Epidermal melanocyte (primary cell): Measurements from ENCODE around the gene CTNNBL1.
"Not testable (repeated sequence)": the region's sequence is repeated elsewhere in the genome, so short reads cannot be mapped to it uniquely, and the experiment has no call there.

Experiments
- DNase-seq: peaks from one replicate; pipeline ENCODE4 v3.0.0; 2011; ENCODE audit warnings: low spot score; ENCODE audit not compliant: insufficient read length

The CTNNBL1 gene

DNA sequence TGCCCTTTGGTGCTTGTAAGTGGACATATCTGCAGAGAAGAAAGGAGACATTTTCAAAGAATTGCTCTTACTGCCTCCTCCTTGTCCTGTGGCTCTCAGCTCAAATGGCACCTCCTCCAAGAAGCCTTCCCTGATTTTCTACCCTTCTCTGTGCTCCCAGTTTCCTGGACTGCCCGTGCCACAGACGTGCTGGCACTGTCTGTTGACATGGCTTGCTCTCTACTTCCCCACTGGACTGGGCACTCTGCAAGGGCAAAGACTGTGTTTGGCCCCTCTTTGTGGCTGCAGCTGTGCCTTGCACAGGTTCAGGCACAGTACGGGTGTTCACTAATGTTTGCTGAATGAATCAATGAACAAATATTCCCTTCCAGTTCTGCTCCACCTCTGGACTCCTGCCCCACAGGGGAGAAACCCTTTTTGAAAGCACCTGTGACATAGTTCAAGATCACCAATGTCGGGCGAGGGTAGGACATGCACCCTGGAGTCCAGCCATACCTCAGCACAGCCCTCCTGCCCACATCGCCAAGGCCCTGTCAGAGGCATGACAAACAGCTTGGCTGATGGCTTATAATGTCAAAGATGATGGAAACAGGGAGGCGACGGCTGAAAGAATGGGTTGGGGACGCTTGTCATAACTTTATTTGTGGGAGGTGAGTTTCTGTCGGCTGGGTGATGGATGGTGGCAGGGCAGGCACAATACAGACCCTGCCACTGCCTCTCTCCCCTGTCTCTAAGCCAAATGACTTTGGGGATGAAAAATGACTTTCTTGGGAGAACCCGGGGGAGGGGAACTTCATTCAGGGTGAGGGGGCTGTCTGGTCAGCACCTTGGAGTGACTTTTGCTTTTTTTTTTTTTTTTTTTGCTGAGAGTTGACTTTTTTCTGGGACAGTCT, 15.6 kb upstream of the CTNNBL1 start:
- DNase-seq = no peak

DNA sequence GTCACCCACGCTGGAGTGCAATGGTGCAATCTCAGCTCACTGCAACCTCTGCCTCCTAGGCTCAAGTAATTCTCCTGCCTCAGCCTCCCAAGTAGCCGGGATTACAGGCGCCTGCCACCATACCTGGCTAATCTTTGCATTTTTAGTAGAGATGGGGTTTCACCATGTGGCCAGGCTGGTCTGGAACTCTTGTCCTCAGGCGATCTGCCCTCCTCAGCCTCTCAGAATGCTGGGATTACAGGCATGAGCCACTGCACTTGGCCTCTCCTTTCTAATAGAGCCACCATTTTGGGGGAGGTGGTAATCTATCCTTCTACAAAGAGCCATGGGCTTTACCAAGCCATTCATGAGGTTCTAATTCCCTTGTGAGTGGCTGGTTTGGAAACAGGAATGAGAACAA, 14.1 kb upstream of the CTNNBL1 start:
- not testable (repeated sequence) for DNase-seq

DNA sequence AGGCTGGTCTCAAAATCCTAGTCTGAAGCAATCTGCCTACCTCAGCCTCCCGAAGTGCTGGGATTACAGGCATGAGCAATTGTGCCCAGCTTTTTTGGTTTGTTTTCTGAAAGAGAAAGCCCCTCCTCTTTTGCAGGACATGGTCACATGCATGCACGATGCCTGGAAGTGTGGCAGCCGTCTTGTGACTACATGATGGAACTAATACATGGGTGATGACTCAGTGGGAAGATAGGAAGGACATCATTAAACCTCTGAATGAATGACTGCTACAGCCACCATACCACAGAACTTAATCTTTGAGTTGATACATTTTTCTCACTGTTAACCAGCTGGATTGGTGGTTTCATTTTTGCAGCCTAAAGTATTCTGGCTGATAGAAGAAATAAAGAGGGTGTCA, 13.4 kb upstream of the CTNNBL1 start:
- peak; percentile 16 for DNase-seq

DNA sequence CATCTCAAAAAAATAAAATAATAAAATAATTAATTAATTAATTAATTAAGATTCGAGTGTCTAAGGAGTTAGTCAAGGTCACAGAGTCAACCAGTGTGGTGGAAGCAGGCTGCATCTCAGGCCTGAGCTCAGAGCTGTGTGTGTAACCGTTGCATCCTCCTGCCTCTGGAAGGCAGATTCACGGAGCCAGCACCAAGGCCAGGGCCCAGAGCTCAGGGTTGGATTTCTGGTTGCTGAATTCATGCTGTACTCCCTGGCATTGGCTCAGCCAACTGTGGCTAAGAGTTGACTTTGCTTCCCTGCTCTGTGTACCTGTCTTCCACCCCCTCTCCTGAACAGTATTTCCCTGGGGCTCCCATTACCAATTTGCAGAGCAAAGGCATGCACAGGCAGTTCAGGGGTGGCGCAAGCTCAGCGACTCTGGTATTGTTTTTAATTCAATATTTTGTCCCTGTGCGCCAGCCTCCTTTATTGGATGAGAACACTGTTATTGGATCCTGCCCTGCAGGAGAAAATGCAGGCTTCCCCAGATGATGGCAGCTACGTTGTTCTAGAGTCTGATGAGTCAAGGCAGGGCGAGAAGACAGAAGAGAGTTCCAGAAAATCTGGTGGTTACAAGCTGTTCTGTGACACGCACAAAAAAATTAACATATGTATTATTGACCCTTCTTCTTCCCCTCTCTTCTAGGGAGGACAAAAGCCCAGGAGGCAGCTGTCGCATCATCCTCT, 12.3 kb upstream of the CTNNBL1 start:
- no peak for DNase-seq

DNA sequence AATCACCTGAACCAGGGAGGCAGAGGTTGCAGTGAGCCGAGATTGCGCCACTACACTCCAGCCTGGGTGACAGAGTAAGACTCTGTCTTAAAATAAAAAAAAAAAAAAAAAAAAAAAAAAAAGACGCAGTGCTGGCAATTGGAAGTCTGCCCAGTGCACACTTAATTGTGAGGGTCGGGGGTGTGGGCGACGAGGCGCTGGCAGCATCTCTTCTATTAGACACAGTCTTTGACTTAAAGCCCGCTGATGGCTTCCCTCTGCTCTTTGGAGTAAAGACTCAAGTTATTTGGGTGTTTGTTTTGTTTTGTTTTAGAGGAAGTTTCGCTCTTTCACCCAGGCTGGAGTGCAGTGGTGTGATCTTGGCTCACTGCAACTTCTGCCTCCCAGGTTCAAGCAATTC, 10.7 kb upstream of the CTNNBL1 start:
- DNase-seq = not testable (repeated sequence)

DNA sequence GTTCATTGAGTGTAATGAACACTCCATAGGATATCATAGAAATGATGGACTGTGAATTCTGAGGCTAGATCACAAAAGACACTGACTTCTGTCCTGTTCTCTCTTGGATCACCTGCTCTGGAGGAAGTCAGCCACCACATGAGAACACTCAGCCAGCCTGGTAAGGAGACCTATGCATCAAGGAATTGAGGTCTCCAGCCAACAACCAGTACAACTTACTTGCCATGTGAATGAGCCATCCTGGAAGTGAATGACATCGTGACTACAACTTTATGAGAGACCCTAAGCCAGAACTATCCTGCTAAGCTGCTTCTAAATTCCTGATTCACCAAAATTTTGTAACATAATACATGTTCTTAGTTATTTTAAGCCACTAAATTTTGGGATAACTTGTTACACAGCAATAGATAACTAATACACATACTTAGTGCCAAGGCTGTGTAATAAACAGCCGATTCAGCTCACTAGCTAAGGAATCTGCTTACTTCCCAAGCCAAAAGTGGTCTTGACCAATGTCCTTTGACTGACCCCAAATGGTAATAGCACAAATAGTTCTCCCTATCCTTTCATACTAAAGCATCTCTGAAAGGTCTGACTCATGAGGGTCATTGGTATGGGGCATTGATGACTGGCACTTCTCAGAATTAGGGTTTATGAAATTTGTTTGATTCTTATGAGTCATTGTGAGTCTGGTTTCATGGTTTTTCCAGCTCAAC, 6.9 kb upstream of the CTNNBL1 start:
- DNase-seq = no peak

DNA sequence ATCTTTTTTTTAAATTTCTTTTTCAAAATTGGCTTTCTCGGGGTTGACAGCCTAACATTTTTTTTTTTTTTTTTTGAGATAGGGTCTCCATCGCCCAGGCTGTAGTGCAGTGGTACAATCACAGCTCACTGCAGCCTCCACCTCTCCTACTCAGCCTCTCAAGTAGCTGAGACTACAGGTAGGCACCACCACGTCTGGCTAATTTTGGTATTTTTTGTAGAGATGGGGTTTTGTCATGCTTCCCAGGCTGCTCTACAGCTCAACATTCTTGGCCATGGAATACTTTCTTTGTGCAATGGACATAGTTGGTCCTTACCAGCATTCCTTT, 6.4 kb upstream of the CTNNBL1 start:
- no peak for DNase-seq

DNA sequence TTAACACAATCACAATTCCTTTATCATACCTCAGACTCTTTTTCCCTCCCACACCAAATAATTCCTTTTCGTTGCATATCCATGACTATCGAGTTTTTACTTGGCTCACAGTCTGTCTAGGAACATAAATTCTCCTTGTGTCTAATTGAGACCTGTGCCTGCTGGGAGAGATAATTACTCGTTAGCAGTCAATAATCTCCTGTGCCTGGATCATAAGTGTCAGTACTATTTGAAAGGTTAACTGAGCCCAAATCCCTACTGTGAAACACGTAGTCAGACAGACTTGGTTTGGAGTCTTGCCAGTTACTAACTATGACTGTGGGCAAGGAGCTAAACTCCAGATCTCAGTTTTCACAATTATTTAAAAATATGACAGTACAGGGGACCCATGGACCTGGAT, 5.7 kb upstream of the CTNNBL1 start:
- no peak for DNase-seq

DNA sequence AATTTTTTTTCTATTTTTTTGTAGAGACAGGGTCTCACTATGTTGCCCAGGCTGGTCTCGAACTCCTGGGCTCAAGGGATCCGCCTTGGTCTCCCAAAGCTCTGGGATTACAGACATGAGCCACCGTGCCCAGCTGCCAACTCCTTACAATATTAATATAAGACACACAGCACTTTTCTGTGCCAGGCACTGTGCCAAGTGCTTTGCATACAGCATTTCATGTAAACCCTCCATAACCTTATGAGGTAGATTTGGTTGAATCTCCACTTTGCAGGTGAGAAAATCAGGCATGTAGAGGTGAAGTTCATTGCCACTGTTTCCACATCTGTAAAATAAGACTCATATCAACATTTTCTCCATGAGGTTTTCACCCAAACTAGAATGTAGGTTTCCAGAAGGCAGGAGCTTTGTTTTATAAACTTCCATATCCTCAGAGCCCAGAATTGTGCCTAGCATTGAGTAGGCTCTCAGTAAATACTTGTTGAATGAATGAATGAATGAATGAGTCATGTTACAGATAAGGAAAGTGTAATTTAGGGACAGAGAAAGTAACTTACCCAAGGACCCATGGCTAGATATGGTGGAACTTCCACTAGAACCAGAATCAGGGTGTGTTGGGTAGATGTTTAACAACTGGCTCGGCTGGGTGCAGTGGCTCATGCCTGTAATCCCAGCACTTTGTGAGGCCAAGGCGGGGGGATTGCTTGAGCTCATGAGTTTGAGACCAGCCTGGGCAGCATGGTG, 3.0 kb upstream of the CTNNBL1 start:
- no peak for DNase-seq

DNA sequence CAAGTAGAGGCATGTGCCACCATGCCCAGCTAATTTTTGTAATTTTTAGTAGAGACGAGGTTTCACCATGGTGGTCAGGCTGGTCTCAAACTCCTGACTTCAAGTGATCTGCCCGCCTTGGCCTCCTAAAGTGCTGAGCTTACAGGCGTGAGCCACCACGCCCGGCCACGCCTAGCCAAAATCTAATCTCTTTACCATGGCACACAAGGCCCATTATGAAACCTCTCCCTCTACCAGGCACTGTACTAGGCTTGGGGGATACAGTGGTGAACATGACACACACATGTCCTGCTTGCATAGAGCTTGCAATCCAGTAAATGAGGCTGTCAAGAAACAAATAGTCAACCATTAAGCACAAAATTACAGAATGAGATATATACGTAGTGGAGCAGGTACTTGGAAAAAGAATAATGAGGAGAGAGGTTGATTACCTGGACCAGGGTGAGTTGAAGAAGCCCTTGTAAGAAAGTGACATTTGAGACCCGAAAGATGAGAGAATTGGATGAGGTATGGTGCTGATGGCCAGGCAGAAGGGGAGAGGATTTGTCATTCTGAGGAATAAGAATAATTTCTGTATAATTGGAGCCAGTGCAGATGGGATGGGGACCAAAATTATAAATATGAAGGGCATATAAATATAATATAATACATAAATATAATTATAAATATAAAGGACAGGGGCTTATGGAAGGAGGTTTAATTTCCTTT, 1.2 kb upstream of the CTNNBL1 start:
- DNase-seq = no peak

DNA sequence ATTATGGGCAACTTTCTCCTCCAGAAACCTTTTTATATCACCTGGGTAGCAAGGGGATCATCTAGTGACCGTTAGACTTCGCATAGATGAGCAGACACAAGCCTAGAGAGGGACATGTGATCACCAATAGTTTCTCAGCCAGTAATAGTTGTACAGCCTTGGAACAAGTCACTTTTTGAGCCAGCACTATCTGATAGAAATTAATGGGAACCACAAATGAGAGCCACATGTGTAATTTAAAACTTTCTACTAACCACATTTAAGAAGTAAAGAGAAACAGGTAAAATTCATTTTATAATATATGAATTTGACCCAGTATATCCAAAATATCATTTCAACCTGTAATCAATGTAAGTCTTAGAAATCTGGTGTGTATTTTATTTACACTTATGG, 592 bp upstream of the CTNNBL1 start:
- DNase-seq = no peak

DNA sequence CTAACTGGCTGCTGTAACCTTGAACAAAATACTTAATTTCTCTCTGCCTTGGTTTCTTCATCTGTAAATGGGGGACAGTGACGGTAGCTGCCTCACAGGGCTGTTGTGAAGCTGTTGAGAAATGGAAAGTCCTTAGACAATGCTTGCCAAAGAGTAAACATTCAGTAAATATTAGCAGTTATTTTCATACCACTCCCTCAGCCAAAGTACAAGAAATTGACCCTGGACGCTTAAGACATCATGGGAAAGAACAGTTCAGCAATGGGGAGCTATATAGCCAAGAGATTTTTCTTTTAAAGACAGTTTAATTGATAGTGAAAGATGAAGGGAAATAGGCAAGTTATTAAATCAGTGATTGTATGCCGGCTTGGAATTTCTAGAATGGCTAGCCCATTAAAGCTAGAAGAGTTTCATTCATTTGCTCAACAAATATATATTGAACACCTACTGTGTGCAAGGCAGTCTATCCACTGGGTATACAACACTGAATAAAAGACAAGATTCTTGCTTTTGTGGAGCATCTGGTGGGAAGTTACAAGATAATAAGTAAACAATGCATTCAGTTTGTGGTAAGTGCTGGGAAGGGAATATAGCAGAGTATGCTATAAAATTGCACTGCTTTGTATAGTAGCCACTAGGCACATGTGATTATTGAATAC, 2.0 kb downstream of the CTNNBL1 start:
- no peak for DNase-seq

DNA sequence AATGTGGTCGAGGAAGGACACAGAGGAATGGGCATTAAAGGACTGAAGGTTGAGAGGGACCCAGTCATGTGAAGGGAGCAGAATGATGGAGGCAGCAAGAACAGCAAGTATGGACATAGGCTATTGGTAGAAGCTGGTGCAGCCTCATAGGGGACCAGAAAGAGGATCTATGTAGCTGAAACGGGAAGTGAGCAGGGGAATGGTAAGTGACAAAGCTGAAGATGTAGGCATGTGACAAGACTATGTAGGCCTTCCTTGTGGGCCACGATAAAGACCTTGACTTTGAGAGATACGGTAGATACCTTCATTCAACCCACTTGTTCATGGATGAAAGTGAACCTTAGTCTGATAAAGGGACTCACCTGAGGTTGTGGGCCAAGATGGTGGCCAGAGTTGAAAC, 3.5 kb downstream of the CTNNBL1 start:
- DNase-seq = no peak

DNA sequence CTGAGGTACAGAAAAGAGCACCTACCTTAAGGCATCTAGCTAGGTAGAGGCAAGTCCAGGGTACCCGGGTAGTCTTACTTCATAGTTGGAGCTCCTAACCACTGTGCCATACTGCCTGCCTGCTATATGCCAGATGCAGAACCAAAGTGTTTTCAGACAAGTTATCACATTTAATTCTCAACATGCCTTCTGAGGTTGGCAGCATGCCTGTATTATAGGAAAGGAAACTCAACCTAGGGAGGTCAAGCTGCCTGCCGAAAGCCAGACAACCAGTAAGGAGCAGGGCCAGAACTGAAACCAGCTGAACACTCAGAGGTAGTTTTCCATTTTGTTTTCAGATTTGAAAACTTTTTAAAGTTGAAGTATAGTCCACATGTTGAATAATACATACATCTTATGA, 5.4 kb downstream of the CTNNBL1 start:
- DNase-seq = no peak

DNA sequence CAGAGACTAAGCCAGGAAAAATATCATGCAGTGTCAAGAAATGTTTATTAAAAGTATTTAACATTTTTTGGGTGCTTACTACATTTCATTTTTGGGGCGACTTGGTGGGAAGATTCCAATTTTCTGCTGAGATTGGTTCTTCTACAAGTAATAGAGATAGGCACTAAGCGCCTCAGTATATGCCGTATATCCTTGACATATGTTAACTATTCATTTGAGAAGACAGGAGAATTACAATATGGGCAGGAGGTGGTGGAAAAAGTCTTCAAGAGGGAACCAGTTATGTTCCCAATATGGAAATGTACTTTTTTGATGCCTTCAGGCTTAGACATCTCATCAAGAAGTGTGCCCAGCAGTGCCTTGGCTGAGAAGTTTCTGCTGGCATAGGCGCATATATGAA, 6.5 kb downstream of the CTNNBL1 start:
- DNase-seq = no peak

DNA sequence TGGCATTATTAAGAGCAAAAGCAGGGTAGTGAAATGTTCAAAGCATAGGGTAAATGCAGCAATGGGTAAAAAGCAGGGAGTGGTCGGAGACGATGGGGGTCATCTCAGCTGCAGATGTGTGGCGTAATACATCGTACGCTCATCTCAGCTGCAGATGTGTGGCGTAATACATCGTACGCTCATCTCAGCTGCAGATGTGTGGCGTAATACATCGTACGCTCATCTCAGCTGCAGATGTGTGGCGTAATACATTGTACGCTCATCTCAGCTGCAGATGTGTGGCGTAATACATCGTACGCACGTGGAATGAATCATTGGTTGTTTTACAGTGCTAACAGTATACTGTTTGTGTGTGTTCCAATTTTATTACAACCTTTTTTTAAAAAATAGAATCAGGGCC, 7.8 kb downstream of the CTNNBL1 start:
- DNase-seq = not testable (repeated sequence)

DNA sequence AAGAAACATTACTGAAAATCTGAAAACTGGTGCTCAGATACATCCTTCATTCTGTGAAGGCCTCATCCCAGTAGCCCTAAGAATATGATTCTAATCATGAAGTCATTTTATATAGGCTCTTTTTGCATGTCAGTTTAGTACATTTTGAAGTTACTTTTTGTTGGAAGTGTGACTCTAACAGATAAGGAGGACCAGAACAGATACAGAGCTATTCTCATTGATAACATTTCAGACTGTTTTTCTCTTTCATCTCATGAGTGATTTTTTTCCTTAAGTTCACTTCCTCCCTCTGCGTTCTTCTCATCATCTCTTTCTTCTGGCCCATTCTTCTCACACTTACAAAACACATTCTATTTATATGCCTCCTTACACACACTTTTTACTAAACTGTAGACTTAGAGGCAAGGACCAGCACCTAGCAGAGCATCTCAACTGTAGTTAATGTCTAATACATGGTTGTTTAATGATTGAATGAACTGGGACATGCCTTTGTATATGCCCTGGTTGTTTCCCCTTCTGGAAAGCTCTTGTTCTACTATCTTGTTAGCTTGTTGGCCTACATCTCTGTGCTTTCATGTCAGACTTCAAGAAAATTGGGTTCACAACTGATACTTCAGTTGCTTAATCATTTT, 8.7 kb downstream of the CTNNBL1 start:
- DNase-seq = no peak

DNA sequence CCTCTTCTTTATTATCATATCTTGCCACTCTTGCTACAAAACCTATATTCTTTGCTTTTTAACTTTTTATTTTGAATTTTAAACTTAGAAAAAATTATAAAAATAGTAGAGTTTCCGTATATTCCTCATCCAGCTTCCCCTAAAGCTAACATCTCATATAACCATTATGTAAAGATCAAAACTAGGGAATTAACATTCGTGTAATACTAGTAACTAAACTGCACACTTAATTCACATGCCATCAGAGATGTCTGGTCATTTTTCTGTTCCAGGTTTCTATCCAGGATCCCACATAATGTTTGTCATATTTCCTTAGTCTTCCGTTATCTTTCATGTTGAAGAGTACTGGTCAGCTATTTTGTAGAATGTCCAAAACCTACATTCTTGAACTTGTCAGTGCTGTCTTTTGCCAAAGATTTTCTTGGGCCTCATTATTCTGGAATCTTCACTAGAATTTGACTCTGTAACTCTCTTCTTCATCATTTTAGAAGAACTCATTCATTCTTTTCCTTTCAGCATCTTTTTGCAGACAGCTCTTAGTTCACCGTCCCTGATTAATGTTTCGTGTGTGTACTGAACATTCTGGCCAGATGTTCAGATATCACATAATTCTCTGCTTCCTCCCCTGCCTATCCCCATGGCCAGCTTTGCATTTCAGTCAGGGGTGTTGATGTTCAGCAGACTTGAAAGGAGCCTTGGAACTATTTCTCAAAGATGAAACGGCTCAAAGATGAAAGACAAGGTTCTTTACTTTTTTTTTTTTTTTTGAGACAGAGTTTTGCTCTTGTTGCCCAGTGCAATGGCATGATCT, 9.4 kb downstream of the CTNNBL1 start:
- no peak for DNase-seq

DNA sequence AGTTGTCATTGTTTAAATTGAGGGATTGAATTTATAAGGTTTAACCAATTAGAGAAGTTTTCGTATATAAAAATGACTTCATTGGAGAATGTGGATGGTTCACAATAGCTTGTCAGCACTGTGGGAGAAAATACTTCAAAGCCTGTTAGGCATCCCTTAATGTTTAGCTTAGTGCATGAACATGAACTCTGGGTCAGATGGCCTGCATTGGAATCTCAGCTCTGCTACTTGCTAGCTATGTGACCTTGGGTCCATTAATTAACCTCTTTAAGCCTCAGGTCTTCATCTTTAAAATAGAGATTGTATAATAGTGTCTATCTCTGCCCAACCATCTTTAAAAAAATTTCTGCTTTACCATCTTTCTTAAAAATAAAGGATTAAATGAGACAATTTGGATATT, 11.1 kb downstream of the CTNNBL1 start:
- DNase-seq = no peak
